D721Med (cell line): Measurements from ENCODE around the gene FAM13A.
"Not testable (repeated sequence)": the region's sequence is repeated elsewhere in the genome, so short reads cannot be mapped to it uniquely, and the experiment has no call there.

Experiments
- DNase-seq: peaks from one replicate; pipeline ENCODE4 v3.0.0; 2011; ENCODE audit warnings: low spot score; ENCODE audit not compliant: insufficient read length
- FAIRE-seq: peaks from 2 replicates; lab custom pipeline; 2011; peaks lifted over from hg19 to GRCh38; lab: Jason Lieb, UNC
- CTCF ChIP-seq: IDR thresholded peaks from 2 replicates; pipeline ENCODE4 v1.5.1; 2012; ENCODE audit warnings: mild to moderate bottlenecking, control low read depth; ENCODE audit not compliant: insufficient read depth; ENCODE audit errors: missing control alignments

The FAM13A gene

GRCh38 chr4:88928852-88929251 lies 128.1 kb downstream of the FAM13A start:
- TF ChIP-seq CTCF, result no peak
- no peak for DNase-seq
- FAIRE-seq, result no peak

- no peak for FAIRE-seq
- TF ChIP-seq CTCF, result no peak
- DNase-seq, result no peak
Observed at GRCh38 chr4:88927420-88927819, 129.6 kb downstream of the FAM13A start.

- DNase-seq (no peak), FAIRE-seq (no peak)
- no peak for TF ChIP-seq CTCF
Observed at GRCh38 chr4:88919056-88919455, 137.9 kb downstream of the FAM13A start.

- not testable (repeated sequence) for DNase-seq, FAIRE-seq
Observed at GRCh38 chr4:88913181-88913580, 143.8 kb downstream of the FAM13A start.

- TF ChIP-seq CTCF, result no peak
- DNase-seq (no peak), FAIRE-seq (no peak)
Observed at GRCh38 chr4:88911246-88912212, 145.5 kb downstream of the FAM13A start.

GRCh38 chr4:88910101-88910500 lies 146.9 kb downstream of the FAM13A start:
- no peak for FAIRE-seq
- no peak for TF ChIP-seq CTCF
- no peak for DNase-seq

GRCh38 chr4:88908521-88908920 lies 148.5 kb downstream of the FAM13A start:
- no peak for TF ChIP-seq CTCF
- no peak for FAIRE-seq
- DNase-seq, result no peak
